ENCODE data around the gene ANKRD16.

DNA sequence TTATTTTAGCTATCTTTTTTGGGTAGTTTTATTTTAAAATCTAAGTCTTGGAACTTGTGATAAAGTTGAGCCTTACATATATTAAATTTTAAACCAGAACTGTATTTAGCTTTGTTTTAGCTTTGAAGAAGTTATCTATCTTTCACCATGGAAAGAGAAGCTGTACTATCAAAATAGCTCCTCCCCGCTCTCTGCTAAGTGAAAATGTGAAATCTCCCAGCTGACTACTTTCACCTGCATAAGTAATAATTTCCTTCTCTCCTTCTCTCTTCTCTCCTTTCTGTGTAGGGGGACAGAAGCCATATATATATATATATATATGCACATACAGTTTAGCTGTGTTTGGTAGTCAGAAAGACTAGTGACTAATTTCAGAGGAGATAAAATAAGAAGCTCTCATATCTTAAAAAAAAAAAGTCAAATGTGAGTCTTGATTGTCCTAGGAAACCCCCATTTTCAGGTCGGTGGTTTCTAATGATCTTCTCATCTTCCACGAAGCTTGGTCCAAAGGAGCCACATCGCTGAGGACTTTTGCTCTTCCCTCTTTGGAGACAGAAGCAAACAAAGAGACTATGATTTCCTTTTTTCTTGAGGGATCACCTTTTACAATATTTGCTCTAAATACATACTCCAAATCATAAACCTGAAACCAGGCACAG lies 45.9 kb downstream of the ANKRD16 start:
- TF ChIP-seq CTCF (IDR thresholded peaks at IDR 0.05; ENCODE audit: insufficient read depth, low read length, poor library complexity, severe bottlenecking) (no peak), EZH2phosphoT487 (conservative IDR thresholded peaks at IDR 0.05; ENCODE audit: low read length) (no peak)
